ENCODE data around the gene FOCAD.
"Not testable (repeated sequence)": the region's sequence is repeated elsewhere in the genome, so short reads cannot be mapped to it uniquely, and the experiment has no call there.

FOCAD gene

GRCh38 chr9:20671635-20672034 lies 12.4 kb upstream of the FOCAD start:
- no peak for DNase-seq (ENCODE audit: low read depth in 3 of 3)

- not testable (repeated sequence) for DNase-seq (ENCODE audit: low read depth in 3 of 3)
These were observed 10.5 kb upstream of the FOCAD start for GRCh38 chr9:20673537-20673936.

GRCh38 chr9:20681467-20681866 lies 2.6 kb upstream of the FOCAD start:
- no peak for DNase-seq (ENCODE audit: low read depth in 3 of 3)

- peak; percentile 4 to 35 (median 19) for DNase-seq (ENCODE audit: low read depth in 3 of 3)
These were observed 566 bp upstream of the FOCAD start for GRCh38 chr9:20683351-20684034.

- DNase-seq (ENCODE audit: low read depth in 3 of 3) = no peak
These were observed 1.0 kb downstream of the FOCAD start for GRCh38 chr9:20684875-20685696.

- no peak for DNase-seq (ENCODE audit: low read depth in 3 of 3)
These were observed 1.7 kb downstream of the FOCAD start for GRCh38 chr9:20685769-20686168.

GRCh38 chr9:20689833-20690232 lies 5.8 kb downstream of the FOCAD start:
- DNase-seq (ENCODE audit: low read depth in 3 of 3) = no peak

- no peak for DNase-seq (ENCODE audit: low read depth in 3 of 3)
These were observed 8.5 kb downstream of the FOCAD start for GRCh38 chr9:20692554-20692953.

GRCh38 chr9:20693068-20693467 lies 9.0 kb downstream of the FOCAD start:
- no peak for DNase-seq (ENCODE audit: low read depth in 3 of 3)

- no peak for DNase-seq (ENCODE audit: low read depth in 3 of 3)
These were observed 10.2 kb downstream of the FOCAD start for GRCh38 chr9:20694248-20694647.

- no peak for DNase-seq (ENCODE audit: low read depth in 3 of 3)
These were observed 13.1 kb downstream of the FOCAD start for GRCh38 chr9:20697021-20697719.

GRCh38 chr9:20698782-20699181 lies 14.7 kb downstream of the FOCAD start:
- DNase-seq (ENCODE audit: low read depth in 3 of 3) = no peak

GRCh38 chr9:20701060-20701459 lies 17.0 kb downstream of the FOCAD start:
- no peak for DNase-seq (ENCODE audit: low read depth in 3 of 3)

- no peak for DNase-seq (ENCODE audit: low read depth in 3 of 3)
These were observed 18.5 kb downstream of the FOCAD start for GRCh38 chr9:20702570-20702969.

- DNase-seq (ENCODE audit: low read depth in 3 of 3) = no peak
These were observed 19.1 kb downstream of the FOCAD start for GRCh38 chr9:20703146-20703545.

- no peak for DNase-seq (ENCODE audit: low read depth in 3 of 3)
These were observed 23.6 kb downstream of the FOCAD start for GRCh38 chr9:20707708-20708107.

- DNase-seq (ENCODE audit: low read depth in 3 of 3) = no peak
These were observed 29.1 kb downstream of the FOCAD start for GRCh38 chr9:20713172-20713571.

- DNase-seq (ENCODE audit: low read depth in 3 of 3) = no peak
These were observed 30.7 kb downstream of the FOCAD start for GRCh38 chr9:20714442-20715415.

GRCh38 chr9:20722221-20722620 lies 38.2 kb downstream of the FOCAD start:
- no peak for DNase-seq (ENCODE audit: low read depth in 3 of 3)

- no peak for DNase-seq (ENCODE audit: low read depth in 3 of 3)
These were observed 41.6 kb downstream of the FOCAD start for GRCh38 chr9:20725675-20726074.

GRCh38 chr9:20726144-20726543 lies 42.1 kb downstream of the FOCAD start:
- DNase-seq (ENCODE audit: low read depth in 3 of 3) = no peak

Measured in stimulated activated CD4-positive, alpha-beta T cell treated with anti-CD3 and anti-CD28 coated beads, TNF-alpha, amount 100 ng/mL, for 4 hours (primary cell).